AG09319 (cell line): ENCODE data around the gene PTPRF.

ENCODE experiments used
- DNase-seq: peaks from one replicate; pipeline ENCODE4 v3.0.0-alpha.2; 2010; ENCODE audit warnings: low read depth; ENCODE audit errors: extremely low read depth
- CTCF ChIP-seq: IDR thresholded peaks from 2 replicates; pipeline ENCODE4 v1.5.1; 2011; ENCODE audit warnings: low read depth, mild to moderate bottlenecking, inconsistent platforms, low read length, moderate library complexity

Gene PTPRF

DNA sequence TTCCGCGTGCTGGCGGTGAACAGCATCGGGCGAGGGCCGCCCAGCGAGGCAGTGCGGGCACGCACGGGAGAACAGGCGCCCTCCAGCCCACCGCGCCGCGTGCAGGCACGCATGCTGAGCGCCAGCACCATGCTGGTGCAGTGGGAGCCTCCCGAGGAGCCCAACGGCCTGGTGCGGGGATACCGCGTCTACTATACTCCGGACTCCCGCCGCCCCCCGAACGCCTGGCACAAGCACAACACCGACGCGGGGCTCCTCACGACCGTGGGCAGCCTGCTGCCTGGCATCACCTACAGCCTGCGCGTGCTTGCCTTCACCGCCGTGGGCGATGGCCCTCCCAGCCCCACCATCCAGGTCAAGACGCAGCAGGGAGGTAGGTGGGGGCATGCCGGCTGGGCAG, 60.5 kb downstream of the PTPRF start:
- TF ChIP-seq CTCF, result no peak
- DNase-seq, result no peak

- DNase-seq, result no peak
Measured at GRCh38 chr1:43592051-43592665, 61.5 kb downstream of the PTPRF start.

GRCh38 chr1:43592974-43593683, 62.4 kb downstream of the PTPRF start:
- TF ChIP-seq CTCF, result no peak
- no peak for DNase-seq

More at GRCh38 chr1:43592051-43592665, 61.5 kb downstream of the PTPRF start:
- no peak for TF ChIP-seq CTCF

GRCh38 chr1:43596579-43596978, 65.9 kb downstream of the PTPRF start:
- TF ChIP-seq CTCF, result no peak
- DNase-seq, result no peak

- no peak for TF ChIP-seq CTCF
- DNase-seq, result no peak
Measured at GRCh38 chr1:43597028-43597427, 66.3 kb downstream of the PTPRF start.

DNA sequence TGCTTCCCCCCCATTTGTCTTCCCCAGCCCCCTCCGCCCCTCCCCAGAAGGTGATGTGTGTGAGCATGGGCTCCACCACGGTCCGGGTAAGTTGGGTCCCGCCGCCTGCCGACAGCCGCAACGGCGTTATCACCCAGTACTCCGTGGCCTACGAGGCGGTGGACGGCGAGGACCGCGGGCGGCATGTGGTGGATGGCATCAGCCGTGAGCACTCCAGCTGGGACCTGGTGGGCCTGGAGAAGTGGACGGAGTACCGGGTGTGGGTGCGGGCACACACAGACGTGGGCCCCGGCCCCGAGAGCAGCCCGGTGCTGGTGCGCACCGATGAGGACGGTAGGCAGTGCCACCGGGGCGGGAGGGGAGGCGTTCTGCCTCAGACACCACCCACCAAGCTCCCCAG, 67.0 kb downstream of the PTPRF start:
- no peak for DNase-seq
- no peak for TF ChIP-seq CTCF

GRCh38 chr1:43598622-43599021, 67.9 kb downstream of the PTPRF start:
- TF ChIP-seq CTCF, result no peak
- DNase-seq, result no peak
